Kidney glomerular epithelial cell (primary cell): ENCODE data around the gene QSOX2.

Experiments
- DNase-seq: peaks from one replicate; lab custom pipeline; 2025; lab: John Stamatoyannopoulos, UW

QSOX2 gene

DNA sequence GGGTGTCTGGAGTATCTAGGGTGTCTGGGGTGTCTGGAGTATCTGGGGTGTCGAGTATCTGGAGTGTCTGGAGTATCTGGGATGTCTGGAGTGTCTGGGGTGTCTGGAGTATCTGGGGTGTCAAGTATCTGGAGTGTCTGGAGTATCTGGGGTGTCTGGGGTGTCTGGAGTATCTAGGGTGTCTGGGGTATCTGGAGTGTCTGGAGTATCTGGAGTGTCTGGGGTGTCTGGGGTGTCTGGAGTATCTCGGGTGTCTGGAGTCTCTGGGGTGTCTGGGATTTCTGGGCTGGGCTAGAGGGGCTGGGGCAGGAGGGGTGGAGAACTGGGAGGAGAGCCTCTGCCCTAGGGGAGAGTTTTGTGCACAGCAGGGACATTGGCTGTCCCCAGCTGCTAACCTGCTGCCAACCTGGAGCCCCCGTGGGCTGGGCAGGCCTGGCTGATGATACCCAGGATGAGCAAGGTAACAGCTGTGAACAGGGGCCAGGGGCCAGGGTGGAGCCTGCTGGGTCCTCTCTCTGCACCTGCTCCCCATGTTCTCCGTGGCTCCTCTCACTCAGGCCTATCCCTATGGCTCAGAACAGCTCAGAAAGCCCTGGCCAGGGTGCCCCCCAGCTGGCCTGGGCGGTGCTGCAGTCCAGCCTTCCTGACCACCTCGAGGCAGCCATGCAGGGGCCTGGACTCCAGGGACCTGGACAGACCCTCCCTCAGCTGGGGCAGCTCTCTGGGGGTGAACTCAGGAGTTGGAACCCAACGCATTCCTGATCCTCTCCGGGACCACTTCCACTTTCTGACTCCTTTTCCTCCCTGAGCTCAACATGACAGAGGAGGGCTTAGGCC, 70.6 kb downstream of the QSOX2 start:
- no peak for DNase-seq

DNA sequence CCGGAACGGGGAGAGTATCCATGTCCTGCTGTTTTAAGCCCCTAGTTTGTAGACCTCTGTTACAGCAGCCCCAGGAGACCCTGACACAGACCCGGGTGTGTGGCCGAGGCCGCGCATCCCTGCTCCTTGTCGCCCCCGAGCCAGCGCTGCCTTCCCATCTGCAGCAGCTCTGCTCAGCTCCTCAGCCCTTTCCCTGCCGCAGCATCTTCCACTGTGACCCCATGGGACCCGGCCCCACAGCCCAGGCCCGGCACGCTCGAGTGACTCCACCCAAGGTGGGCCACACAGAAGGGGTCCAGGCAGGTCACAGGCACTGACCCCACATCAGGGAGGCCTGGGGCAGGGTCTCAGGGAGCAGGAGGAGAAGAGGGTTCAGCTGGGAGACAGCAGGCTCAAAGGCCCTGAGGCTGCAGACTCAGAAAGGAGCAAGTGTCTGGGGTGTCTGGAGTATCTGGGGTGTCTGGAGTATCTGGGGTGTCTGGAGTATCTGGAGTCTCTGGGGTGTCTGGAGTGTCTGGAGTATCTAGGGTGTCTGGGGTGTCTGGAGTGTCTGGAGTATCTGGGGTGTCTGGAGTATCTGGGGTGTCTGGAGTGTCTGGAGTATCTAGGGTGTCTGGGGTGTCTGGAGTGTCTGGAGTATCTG, 71.8 kb downstream of the QSOX2 start:
- no peak for DNase-seq

DNA sequence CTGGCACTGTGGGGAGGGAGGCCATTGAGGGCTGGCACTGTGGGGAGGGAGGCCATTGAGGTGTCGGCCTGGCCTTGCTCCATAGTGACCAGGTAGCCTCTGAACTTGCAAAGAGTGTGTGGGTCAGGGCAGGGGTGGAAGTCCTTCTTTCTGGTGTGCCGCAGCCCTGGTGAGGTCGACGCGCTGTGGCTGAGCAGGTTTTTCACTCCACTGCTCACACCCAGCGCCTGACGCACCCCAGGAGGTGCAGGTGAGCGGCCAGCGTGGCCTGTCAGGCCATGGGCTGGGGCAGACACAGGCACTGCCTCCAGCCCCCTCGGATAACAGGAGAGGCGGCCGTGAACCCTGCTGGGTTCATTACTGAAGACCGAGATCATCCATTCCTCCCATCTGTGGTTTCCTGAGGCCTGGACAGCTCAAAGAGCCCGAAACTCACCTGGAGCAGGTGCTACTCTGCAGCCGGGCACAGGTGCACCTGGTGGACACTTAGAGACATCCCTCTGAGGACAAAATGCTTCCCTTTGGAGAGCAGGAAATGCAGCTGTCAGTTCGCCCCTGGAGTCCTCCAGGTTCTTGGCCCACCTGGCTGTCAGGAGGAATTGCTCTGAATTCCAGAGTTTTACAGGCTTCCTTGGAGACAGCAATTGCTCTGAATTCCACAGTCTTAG, 73.1 kb downstream of the QSOX2 start:
- no peak for DNase-seq

DNA sequence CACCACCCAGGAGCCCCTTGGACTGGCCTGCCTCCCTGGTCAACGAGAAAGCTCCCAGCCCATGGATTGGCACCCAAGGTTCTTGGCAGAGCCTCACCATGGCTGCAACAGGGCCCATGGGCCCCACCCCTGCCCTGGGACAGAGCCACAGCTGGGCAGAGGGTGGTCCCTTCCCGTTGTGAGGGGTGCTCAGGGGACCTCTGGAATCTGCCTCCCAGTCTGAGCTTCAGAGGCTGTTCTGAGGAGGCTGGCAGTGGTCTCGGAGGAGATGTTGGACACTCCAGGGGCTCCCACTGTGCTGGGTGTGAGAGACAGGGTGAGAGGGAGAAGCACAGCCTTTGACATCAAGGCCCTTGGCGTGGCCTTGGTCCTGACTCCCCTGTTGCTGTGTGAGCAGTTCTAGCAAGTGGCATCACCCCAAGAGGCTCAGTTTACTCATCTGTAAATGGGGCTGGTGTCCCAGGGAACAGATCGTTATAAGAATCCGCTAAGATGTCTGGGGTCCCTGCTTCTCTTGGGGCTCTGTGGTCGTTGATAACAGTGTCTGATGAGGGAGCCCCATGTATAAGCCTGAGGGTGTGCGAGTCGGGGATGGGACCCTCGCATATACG, 73.7 kb downstream of the QSOX2 start:
- no peak for DNase-seq

DNA sequence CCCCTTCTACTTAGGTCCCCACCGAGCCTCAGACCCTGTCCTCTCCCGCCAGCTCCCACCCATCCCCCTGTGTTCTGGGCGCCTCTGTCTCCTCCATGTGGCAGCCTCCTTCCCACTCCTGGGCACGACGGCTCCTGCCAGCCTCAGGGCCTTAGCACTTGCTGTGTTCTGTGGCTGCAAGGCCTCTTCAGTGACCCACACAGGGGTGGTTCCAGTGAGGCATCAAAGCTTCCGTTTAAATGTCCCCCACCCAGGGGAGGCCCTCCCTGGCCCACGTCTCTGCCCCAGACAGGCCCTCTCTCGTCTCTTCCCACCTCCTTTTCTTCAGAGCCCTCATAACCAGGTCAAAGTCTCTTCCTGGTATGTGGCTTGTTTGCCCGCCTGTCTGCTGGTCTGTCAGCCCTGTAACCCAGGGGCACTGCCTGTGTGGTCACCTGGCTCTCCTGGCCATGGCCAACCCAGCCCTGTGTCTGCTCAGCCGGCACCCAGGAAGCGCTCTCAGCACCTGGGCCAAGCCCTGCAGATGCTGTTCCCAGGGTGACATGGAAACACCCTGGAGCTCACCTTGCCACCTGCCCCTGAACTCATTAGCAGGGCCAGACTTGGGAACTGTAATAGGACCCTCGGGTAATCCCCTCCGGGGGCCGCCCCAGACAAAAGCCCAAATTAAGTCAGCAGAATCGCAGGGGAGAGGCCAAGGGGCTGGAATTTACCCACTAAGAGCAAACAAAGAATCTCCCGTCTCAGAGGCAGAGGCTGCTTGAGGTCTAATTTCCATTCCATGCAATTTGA, 74.4 kb downstream of the QSOX2 start:
- no peak for DNase-seq

DNA sequence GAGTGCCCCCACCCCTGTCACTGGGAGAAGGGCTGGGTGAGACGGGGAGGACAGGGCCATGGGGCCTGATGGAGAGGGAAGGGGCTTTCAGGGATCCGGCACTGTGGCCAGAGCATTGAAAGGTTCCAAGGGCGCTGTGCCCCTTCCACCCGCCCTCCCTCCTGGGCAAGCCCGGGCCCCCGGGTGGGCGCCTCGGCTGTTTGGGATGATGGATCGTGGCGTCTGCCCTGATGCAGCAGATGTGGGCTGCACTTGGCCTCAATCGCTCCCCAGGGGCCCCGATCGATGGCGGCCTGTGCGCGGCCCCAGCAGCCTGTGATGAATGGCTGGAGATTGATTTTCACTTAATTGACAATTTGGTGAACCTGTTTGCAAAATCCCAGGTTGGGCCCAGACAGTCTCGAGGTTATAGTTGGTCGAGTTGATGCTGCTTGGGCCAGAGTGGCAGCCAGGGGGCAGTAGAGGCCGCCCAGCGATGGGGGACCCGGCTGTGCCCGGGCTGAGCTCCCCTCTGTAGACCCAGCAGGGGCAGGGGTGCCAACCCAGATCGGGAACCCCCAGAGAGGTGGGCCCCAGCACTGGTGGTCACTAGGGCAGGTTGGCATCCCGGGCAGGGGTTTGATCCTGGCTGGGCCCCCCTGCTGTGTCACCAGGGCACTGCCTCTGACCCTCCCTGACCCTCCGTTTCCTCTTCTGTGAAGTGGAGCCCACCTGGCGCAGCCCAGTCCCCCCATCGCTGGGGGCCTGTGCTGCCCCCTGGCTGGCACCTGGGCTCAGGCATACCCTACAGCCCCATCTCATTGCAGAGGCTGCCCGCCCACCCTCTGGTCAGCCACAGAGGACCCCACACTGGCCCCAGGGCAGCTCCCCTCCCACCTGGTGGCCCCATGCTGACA, 75.4 kb downstream of the QSOX2 start:
- peak; percentile 1 for DNase-seq

DNA sequence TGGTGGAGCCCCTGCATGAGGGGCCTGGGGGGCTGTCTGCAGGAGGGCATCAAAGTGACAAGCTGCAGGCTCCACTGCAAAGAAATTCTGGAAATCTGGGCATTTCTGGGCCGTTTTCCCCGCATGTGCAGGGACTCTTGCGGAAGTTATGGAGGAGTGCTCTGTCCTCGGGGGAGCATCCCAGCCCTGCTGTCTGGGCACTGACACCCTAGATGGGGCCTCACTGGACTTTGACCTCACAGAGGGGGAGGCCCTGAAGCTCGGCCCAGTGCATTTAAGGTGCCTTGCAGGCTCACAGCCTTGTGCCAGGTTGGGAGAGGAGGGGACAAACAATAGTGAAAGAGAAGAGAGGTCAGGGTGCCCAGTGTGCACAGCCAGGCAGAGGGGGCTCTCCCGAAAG, 76.1 kb downstream of the QSOX2 start:
- DNase-seq: no peak

DNA sequence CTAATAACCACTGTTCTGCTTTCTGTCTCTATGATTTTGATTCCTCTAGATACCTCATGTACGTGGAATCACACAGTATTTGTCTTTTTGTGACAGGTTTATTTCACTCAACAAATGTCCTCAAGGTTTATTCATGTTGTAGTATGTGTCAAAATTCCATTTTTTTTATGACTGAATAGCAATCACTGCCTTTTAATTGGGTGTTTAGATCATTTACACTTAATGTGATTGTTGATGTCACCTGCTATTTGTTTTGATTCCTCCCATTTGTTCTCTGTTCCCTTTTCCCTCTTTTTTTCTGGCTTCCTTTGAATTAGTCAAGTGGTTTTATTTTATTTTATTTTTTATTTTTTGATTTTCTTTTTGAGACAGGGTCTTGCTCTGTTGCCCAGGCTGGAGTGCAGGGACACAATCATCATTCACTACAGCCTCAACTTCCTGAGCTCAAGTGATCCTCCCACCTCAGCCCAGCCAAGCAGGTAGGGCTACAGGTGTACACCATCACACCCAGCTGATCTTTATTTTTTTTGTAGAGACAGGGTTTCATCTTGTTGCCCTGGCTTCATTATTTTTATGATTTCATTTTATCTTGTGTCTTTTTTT, 82.3 kb downstream of the QSOX2 start:
- DNase-seq: no peak

DNA sequence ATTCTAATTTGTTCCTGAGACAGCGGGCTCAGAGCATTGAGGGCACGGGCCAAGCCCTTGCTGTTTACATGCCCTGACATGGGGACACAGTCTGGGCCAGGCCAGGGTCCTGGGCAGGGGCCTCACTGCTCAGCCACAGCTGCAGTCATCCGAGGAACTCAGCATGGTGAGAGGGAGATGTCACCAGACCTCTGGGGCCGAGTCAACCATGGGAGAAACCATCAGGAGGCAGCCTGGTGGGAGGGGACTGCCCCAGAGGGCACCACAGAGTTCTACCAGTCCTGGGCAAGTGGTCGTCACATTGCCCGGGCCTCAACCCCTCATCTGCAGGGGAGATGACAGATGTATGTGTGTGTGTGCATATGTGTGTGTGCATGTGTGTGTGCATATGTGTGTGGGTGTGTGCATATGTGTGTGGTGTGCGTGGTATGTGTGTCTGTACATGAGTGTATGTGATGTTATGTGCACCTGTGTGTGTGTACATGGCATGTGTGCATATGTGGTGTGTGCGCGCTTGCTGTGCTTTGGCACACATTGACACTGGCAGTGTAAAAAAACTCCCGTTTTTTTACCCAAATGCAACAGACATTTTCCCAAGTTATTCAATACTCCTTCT, 84.5 kb downstream of the QSOX2 start:
- no peak for DNase-seq

DNA sequence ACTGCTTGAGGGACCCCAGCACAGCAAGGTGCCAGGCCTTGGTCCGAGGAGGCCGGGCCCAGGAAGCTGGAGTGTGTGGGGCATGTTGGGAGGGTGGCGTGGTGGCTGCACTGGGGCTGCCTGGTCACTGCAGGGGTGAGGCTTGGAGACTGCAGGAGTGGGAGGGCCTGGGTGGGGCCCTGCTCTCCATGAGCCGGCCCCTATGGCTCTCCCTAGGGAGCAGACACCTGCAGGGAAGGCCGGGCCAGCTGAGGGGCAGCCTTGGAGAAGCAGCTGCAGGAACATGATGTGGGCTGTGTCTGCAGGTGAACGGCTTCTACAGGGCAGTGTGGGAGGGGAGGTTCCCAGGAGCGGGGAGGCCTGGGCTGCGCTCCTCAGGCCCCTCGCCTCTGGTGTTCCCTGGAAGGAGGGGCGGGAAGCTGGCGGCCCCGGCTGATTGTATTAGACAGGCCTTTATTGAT, 85.2 kb downstream of the QSOX2 start:
- no peak for DNase-seq

DNA sequence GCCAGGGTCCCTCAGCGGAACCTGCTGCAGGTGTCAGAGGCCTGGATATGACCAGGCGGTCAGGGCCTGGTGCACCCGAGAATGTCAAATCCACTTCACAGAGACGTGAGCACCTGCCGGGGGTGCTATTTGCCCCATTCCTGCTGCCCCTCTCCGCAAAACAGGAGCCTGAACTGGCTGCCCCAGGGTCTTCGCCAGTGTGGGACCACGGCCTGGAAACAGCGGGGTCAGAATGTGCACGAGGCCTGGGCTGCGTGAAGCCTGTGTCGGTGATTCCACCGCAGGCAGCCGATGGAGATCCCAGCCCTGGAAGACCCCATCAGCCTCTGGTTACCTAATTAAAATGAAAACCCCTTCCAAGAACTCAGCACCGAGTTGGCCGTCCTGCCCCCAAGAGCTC, 85.8 kb downstream of the QSOX2 start:
- DNase-seq: no peak

DNA sequence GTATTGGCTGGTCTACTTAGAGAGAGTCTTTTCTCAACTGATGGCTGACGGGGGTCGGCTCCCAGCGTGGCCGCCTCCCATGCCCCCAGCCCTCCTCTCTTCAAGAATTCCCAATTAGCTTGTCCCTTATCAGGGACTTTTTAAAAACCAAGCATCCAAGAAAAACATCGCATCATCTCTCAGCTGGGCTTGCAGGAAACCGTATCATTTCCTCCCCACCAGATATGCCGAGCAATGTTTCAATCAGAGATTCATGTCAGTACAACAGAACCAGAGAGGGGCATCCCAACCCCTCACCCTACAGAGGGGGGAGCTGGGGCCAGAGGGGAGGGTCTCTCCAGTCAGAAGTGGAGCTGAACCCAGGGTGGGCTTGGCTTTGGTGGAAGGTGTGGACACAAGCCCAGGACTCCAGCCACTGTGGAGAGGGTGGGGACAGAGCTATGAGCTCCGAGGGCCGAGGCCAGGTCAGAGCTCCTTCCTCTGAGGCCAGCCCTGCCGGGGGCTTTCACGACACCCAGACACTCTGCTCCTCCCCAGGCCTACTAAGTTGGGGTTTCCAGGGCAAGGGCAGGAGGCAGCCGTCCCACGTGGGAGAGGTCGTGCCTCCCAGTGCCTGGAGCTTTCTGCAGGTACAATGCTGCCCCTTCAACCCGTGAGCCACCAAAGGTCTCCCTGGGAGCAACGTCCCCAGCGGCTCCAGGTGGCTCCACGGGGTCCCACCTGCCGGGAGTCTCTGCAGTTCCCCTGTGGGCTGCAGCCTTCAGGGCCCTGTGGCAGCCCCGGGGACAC, 87.9 kb downstream of the QSOX2 start:
- no peak for DNase-seq
